ENCODE data around the gene NEK11. TPM values are rescaled to one million over a fixed set of nuclear protein-coding genes. Genes with fewer than 3 reads are reported as not detected.

The NEK11 gene
- total RNA-seq, 1 donor from 2014 or later, result 4.4 TPM

- no peak for DNase-seq (ENCODE audit: low spot score)
- H3K4me3 Mint-ChIP-seq (ENCODE audit: unreplicated experiment), result no peak overlapping the region
- H3K27ac Mint-ChIP-seq (ENCODE audit: unreplicated experiment), result no peak overlapping the region
- peaks cover 9% of the 10 kb centered on the region for H3K36me3 Mint-ChIP-seq (ENCODE audit: low read depth)
- H3K27me3 Mint-ChIP-seq (ENCODE audit: low read depth), result no peaks in the 10 kb centered on the region
- H3K4me1 Mint-ChIP-seq (ENCODE audit: low read depth), result no peaks in the 10 kb centered on the region
- no peak for TF ChIP-seq CTCF (IDR thresholded peaks at IDR 0.05)
- H3K9me3 Mint-ChIP-seq (ENCODE audit: low read depth), result no peaks in the 10 kb centered on the region
Measured at GRCh38 chr3:130992344-130992743, 34.3 kb upstream of the NEK11 start.

GRCh38 chr3:130997289-130997688, 29.4 kb upstream of the NEK11 start:
- no peak for DNase-seq (ENCODE audit: low spot score)
- Mint-ChIP-seq H3K4me1 (ENCODE audit: low read depth) (peaks cover 8% of the 10 kb centered on the region), H3K4me3 (ENCODE audit: unreplicated experiment) (no peak overlapping the region)

GRCh38 chr3:131001071-131001470, 25.6 kb upstream of the NEK11 start:
- Mint-ChIP-seq H3K36me3 (ENCODE audit: low read depth) (peaks cover 9% of the 10 kb centered on the region), H3K27ac (ENCODE audit: unreplicated experiment) (peak overlapping the region; percentile 3), H3K4me3 (ENCODE audit: unreplicated experiment) (no peak overlapping the region), H3K27me3 (ENCODE audit: low read depth) (no peaks in the 10 kb centered on the region), H3K9me3 (ENCODE audit: low read depth) (no peaks in the 10 kb centered on the region), H3K4me1 (ENCODE audit: low read depth) (peaks cover 8% of the 10 kb centered on the region)
- DNase-seq (ENCODE audit: low spot score), result no peak
- TF ChIP-seq CTCF (IDR thresholded peaks at IDR 0.05), result no peak

More at GRCh38 chr3:130997289-130997688, 29.4 kb upstream of the NEK11 start:
- Mint-ChIP-seq H3K9me3 (ENCODE audit: low read depth) (no peaks in the 10 kb centered on the region), H3K27ac (ENCODE audit: unreplicated experiment) (no peak overlapping the region), H3K36me3 (ENCODE audit: low read depth) (peaks cover 6% of the 10 kb centered on the region), H3K27me3 (ENCODE audit: low read depth) (no peaks in the 10 kb centered on the region)
- no peak for TF ChIP-seq CTCF (IDR thresholded peaks at IDR 0.05)

- no peak overlapping the region for H3K4me3 Mint-ChIP-seq (ENCODE audit: unreplicated experiment)
- no peaks in the 10 kb centered on the region for H3K9me3 Mint-ChIP-seq (ENCODE audit: low read depth)
- no peak for TF ChIP-seq CTCF (IDR thresholded peaks at IDR 0.05)
- no peak overlapping the region for H3K27ac Mint-ChIP-seq (ENCODE audit: unreplicated experiment)
- H3K36me3 Mint-ChIP-seq (ENCODE audit: low read depth), result peaks cover 5% of the 10 kb centered on the region
- DNase-seq (ENCODE audit: low spot score), result no peak
- H3K27me3 Mint-ChIP-seq (ENCODE audit: low read depth), result no peaks in the 10 kb centered on the region
- peaks cover 8% of the 10 kb centered on the region for H3K4me1 Mint-ChIP-seq (ENCODE audit: low read depth)
Measured at GRCh38 chr3:131004603-131005002, 22.1 kb upstream of the NEK11 start.

GRCh38 chr3:131007256-131007655, 19.4 kb upstream of the NEK11 start:
- no peak overlapping the region for H3K4me3 Mint-ChIP-seq (ENCODE audit: unreplicated experiment)
- H3K36me3 Mint-ChIP-seq (ENCODE audit: low read depth), result peaks cover 9% of the 10 kb centered on the region

More at GRCh38 chr3:131007256-131007655, 19.4 kb upstream of the NEK11 start:
- H3K4me1 Mint-ChIP-seq (ENCODE audit: low read depth), result no peaks in the 10 kb centered on the region
- TF ChIP-seq CTCF (IDR thresholded peaks at IDR 0.05), result no peak
- no peak overlapping the region for H3K27ac Mint-ChIP-seq (ENCODE audit: unreplicated experiment)
- H3K27me3 Mint-ChIP-seq (ENCODE audit: low read depth), result no peaks in the 10 kb centered on the region
- H3K9me3 Mint-ChIP-seq (ENCODE audit: low read depth), result no peaks in the 10 kb centered on the region
- no peak for DNase-seq (ENCODE audit: low spot score)
